Central memory CD8-positive, alpha-beta T cell (primary cell): ENCODE results near the gene MARS1.
"Not testable (repeated sequence)": the region's sequence is repeated elsewhere in the genome, so short reads cannot be mapped to it uniquely, and the experiment has no call there.

ENCODE experiments used
- ATAC-seq: fragments of 150-1000 bp; cut with Tn5 transposase; replicated peaks from 2 replicates; pipeline ENCODE4 v1.10.0; 2022; ENCODE audit warnings: mild to moderate bottlenecking, moderate FRiP score, moderate number of reproducible peaks; ENCODE audit not compliant: poor library complexity, severe bottlenecking; ENCODE audit errors: extremely low read depth
- DNase-seq, 2 donors: peaks; one replicate each; pipeline ENCODE4 v3.0.0; 2021; ENCODE audit warnings: low spot score in 2 of 2
- H3K27ac Mint-ChIP-seq: one replicate; pipeline ENCODE4 v1.8.0; 2022; ENCODE audit warnings: low read depth, mild to moderate bottlenecking, moderate library complexity, mixed read lengths
- H3K27me3 Mint-ChIP-seq: one replicate; pipeline ENCODE4 v1.8.0; 2022; ENCODE audit warnings: mixed read lengths
- H3K36me3 Mint-ChIP-seq: one replicate; pipeline ENCODE4 v1.8.0; 2022; ENCODE audit warnings: mild to moderate bottlenecking, moderate library complexity, mixed read lengths; ENCODE audit not compliant: insufficient read depth
- H3K4me1 Mint-ChIP-seq: one replicate; pipeline ENCODE4 v1.8.0; 2022; ENCODE audit warnings: mixed read lengths
- H3K4me3 Mint-ChIP-seq: one replicate; pipeline ENCODE4 v1.8.0; 2022; ENCODE audit warnings: mild to moderate bottlenecking, moderate library complexity, mixed read lengths
- H3K9me3 Mint-ChIP-seq: one replicate; pipeline ENCODE4 v1.8.0; 2022; ENCODE audit warnings: mixed read lengths

MARS1 gene

DNA sequence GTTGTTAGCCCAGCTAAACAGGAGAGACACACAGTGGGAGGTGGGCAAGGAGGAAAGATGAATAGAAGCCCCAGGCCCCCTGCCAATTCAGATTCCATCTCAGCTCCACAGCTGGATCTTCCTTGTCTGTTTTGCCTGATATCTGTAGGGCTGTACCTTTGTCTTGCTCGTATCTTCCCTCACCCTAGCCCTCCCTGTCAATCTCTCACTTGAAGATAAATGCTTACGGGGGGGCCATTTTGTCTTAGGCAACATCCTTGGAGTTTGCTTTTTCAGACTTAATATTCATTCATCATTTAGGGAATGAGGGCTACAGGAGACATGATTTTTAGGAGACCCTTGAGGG, 64.4 kb downstream of the MARS1 start:
- H3K27me3 Mint-ChIP-seq: peaks cover 10% of the 10 kb centered on the region

DNA sequence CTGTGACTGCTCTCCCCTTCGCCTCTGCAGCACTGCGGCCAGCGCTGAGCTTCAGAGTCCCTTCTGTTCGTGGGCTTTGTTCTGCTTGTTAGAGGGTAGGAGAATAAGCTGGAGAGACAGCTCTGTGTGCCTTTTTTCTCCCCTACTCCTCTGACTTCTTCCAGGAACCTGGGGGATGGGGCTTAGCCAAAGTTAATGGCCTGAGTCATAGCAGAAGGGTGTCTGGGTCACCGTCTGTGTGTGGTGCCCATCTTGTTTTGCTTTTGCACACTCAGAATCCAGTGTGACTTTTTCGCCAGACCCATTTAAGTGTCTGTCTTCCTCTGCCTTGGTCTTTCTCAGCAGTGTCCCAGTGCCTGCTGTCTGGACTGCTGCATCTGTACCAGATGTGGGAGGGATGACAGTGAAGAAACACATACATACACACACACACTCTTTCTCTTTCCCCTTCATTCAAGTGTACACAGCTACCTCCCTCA, 65.0 kb downstream of the MARS1 start:
- H3K9me3 Mint-ChIP-seq: no peaks in the 10 kb centered on the region
- H3K27me3 Mint-ChIP-seq: peaks cover 10% of the 10 kb centered on the region
- no peak overlapping the region for H3K4me3 Mint-ChIP-seq
- DNase-seq (no peak), ATAC-seq (no peak)
- peaks cover 3% of the 10 kb centered on the region for H3K36me3 Mint-ChIP-seq
- H3K27ac Mint-ChIP-seq: no peak overlapping the region
- peaks cover 13% of the 10 kb centered on the region for H3K4me1 Mint-ChIP-seq

More for the DNA sequence above, 64.4 kb downstream of the MARS1 start:
- no peaks in the 10 kb centered on the region for H3K9me3 Mint-ChIP-seq
- DNase-seq: no peak
- no peak overlapping the region for H3K27ac Mint-ChIP-seq
- peaks cover 18% of the 10 kb centered on the region for H3K4me1 Mint-ChIP-seq
- H3K4me3 Mint-ChIP-seq: no peak overlapping the region
- H3K36me3 Mint-ChIP-seq: peaks cover 3% of the 10 kb centered on the region
- ATAC-seq: no peak

DNA sequence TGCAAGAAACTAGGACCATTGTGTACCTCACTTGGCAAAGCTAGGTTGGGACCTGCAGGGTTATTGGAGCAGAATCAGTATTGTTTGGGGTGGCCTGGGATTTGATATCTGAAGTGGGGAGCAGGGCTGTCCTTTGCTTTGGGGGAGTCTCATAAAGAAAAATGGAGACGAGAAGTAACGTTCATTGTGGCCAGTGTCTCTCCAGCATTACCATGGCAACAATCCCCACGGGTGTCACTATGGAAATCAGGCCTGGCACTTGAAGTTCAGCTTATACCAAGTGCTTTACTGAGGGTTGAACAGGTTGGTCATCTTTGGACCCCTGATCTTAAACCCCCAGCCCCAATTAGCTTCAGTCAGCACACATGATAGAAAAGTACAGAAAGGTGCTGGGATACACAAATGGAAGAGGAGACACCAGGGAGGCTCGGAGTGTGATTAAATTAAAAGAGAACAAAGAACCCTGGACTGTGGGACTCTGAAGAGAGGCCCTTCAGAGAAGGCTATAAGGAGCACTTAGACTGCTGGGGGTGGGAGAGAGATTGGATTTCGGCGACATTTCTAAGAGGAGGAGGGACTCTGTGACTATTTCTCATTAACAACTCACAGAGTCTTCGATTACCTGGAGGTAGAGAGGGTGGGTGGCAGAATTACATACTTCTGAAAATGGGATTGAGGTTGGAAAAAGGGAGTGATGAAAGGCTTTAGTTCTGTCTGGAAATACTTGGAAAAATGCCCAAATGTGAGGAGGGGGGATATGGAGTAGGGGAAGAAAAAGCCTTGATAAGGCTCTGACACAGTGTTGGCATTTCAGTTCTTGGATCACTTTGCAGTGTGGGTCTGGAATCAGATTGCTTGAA, 65.7 kb downstream of the MARS1 start:
- H3K36me3 Mint-ChIP-seq: peaks cover 3% of the 10 kb centered on the region
- no peaks in the 10 kb centered on the region for H3K9me3 Mint-ChIP-seq
- no peak overlapping the region for H3K4me3 Mint-ChIP-seq
- no peak overlapping the region for H3K27ac Mint-ChIP-seq
- H3K27me3 Mint-ChIP-seq: peaks cover 10% of the 10 kb centered on the region
- H3K4me1 Mint-ChIP-seq: peaks cover 13% of the 10 kb centered on the region
- DNase-seq: no peak
- ATAC-seq: no peak

DNA sequence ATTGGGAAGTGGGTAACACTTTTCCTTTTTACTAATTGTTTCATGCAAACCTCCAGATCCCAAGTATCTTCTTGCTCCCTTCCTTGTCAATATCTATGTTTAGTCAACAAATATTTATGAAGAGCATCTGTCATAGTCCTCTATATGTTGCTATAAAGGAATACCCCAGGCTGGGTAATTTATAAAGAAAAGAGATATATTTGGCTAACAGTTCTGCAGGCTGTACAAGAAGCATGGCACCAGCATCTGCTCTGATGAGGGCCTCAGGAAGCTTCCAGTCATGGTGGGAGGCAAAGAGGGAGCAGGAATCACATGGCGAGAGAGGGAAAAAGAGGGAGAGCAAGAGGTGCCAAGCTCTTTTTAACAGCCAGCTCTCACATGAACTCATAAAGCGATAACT, 66.6 kb downstream of the MARS1 start:
- peaks cover 2% of the 10 kb centered on the region for H3K36me3 Mint-ChIP-seq
- DNase-seq (no peak), ATAC-seq (no peak)
- no peak overlapping the region for H3K27ac Mint-ChIP-seq
- peaks cover 10% of the 10 kb centered on the region for H3K27me3 Mint-ChIP-seq
- no peak overlapping the region for H3K4me3 Mint-ChIP-seq
- H3K9me3 Mint-ChIP-seq: no peaks in the 10 kb centered on the region
- H3K4me1 Mint-ChIP-seq: peaks cover 10% of the 10 kb centered on the region

DNA sequence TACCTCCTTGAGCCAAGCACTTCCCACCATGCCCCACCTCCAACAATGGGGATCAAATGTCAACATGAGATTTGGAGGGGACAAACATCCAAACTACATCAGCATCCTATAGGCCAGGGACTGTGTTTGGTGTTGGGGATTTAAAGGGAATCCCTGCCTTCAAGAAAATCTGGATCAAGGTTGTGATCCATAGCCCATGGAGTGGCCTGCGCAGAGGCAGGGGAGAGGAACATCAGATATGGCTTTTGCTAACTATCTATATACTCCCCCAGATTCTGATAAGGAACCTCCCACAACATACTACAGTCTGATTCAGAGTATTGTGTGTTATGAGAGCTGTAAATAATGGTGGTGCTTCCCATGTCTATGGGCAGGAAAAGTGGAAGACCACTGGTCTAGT, 67.0 kb downstream of the MARS1 start:
- Mint-ChIP-seq H3K4me3 (no peak overlapping the region), H3K27ac (no peak overlapping the region), H3K27me3 (peaks cover 10% of the 10 kb centered on the region), H3K36me3 (peaks cover 2% of the 10 kb centered on the region), H3K9me3 (no peaks in the 10 kb centered on the region), H3K4me1 (peaks cover 8% of the 10 kb centered on the region)
- DNase-seq: no peak
- no peak for ATAC-seq

DNA sequence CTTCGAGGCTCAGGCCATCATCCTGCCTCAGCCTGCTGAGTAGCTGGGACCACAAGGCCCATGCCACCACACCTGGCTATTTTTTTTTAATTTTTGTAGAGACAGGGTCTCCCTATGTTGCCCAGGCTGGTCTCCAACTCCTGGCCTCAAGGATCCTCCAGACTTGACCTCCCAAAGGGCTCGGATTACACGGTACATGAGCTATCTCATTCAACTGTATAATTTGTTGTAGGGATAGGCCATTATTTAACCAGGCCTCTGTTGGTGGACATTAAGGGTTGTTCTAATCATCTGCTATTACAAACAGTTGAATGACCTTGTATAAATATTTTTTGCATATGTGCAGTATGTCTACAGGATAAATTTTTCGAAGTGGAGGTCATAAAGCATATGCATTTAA, 71.0 kb downstream of the MARS1 start:
- no peaks in the 10 kb centered on the region for H3K9me3 Mint-ChIP-seq
- ATAC-seq: no peak

DNA sequence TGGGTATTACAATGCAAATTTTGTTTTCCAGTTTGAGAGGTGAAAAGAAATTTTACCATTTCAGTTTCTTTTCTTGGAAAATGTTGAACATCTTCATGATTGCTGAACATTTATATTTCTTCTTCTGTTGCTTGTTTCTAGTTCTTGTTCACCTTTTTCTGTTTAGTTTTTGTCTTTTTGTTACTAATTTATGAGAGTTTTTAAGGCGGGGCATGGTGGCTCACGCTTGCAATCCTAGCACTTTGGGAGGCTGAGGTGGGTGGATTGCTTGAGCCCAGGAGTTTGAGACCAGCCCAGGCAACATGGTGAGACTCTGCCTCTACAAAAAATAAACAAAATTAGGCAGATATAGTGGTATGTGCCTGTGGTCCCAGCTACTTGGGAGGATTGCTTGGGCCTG, 72.6 kb downstream of the MARS1 start:
- Mint-ChIP-seq H3K27ac (no peak overlapping the region), H3K4me3 (no peak overlapping the region), H3K36me3 (peaks cover 2% of the 10 kb centered on the region), H3K27me3 (peaks cover 26% of the 10 kb centered on the region), H3K9me3 (no peaks in the 10 kb centered on the region), H3K4me1 (no peaks in the 10 kb centered on the region)
- ATAC-seq (no peak), DNase-seq (no peak)

More for the DNA sequence above, 71.0 kb downstream of the MARS1 start:
- no peak overlapping the region for H3K4me3 Mint-ChIP-seq
- no peak for DNase-seq
- H3K27ac Mint-ChIP-seq: no peak overlapping the region
- H3K27me3 Mint-ChIP-seq: peaks cover 15% of the 10 kb centered on the region
- H3K4me1 Mint-ChIP-seq: no peaks in the 10 kb centered on the region
- peaks cover 2% of the 10 kb centered on the region for H3K36me3 Mint-ChIP-seq

DNA sequence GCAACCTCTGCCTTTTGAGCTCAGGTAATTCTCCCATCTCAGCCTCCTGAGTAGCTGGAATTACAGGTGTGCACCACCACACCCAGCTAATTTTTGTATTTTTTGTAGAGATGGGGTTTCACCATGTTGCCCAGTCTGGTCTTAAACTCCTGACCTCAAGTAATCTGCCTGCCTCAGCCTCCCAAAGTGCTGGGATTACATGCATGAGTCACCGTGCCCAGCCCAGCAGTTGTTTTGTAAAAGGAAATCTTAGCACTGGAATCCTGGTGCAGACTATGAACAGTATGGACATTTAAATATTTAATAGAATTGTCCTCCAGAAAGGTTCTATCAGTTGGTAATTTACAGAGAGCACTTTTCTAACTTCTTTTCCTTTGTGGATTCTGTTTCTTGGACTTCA, 73.2 kb downstream of the MARS1 start:
- H3K27me3 Mint-ChIP-seq: peaks cover 26% of the 10 kb centered on the region
- not testable (repeated sequence) for ATAC-seq, H3K36me3 Mint-ChIP-seq, DNase-seq, H3K27ac Mint-ChIP-seq, H3K9me3 Mint-ChIP-seq, H3K4me3 Mint-ChIP-seq, H3K4me1 Mint-ChIP-seq

DNA sequence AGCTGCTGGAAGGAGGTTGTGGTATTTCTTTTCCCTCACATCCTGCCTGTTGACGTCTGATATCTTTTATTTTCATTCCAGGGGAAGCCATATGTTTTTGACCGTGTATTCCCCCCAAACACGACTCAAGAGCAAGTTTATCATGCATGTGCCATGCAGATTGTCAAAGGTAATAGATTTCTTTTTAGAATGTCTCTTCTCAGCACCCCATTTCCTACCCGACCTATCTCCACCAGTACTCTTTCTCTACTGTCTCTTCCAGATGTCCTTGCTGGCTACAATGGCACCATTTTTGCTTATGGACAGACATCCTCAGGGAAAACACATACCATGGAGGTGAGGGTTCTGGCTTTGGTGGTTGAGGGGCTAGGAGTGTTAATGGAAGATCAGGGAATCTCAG, 75.5 kb downstream of the MARS1 start:
- no peak for ATAC-seq
- DNase-seq: no peak
- Mint-ChIP-seq H3K27ac (no peak overlapping the region), H3K4me3 (no peak overlapping the region), H3K36me3 (no peaks in the 10 kb centered on the region), H3K9me3 (no peaks in the 10 kb centered on the region), H3K27me3 (peaks cover 29% of the 10 kb centered on the region), H3K4me1 (no peaks in the 10 kb centered on the region)

DNA sequence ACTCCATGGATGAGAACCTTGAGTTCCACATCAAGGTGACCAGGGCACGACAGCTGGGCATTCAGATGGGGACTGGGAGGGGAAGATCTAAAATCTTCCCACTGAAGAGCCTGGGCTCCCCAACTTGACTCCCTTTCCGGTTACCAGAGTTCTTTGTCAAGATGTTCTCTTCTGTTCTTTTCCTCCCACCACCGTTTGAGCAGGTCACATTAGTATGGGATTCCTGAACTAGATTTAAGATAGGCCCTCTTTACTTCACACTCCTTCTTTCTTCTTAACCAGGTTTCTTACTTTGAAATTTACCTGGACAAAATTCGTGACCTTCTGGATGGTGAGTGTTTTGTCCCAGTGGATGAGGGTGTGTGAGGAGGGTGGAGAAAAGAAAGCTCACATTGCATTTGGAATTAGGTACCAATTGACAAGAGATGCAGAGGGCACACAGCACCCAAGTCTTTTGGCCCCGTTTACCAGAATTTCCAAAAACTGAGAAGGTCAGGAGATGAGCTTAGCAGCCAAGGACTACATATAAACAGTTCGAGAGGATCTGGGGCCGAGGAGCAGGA, 76.4 kb downstream of the MARS1 start:
- H3K4me1 Mint-ChIP-seq: no peaks in the 10 kb centered on the region
- no peak overlapping the region for H3K27ac Mint-ChIP-seq
- no peak overlapping the region for H3K4me3 Mint-ChIP-seq
- H3K27me3 Mint-ChIP-seq: peaks cover 38% of the 10 kb centered on the region
- no peak for DNase-seq
- no peaks in the 10 kb centered on the region for H3K36me3 Mint-ChIP-seq
- no peak for ATAC-seq
- H3K9me3 Mint-ChIP-seq: no peaks in the 10 kb centered on the region
